IPS DF 19.7 (cell line): ENCODE measurements around the gene TRIM54.
"Not testable (repeated sequence)": the region's sequence is repeated elsewhere in the genome, so short reads cannot be mapped to it uniquely, and the experiment has no call there.

Experiments used
- DNase-seq: peaks from one replicate; pipeline ENCODE4 v3.0.0-alpha.2; 2013; ENCODE audit warnings: low read depth, low spot score

TRIM54 gene

GRCh38 chr2:27256855-27257454 lies 25.3 kb upstream of the TRIM54 start:
- no peak for DNase-seq

- DNase-seq = no peak
Measured at GRCh38 chr2:27258051-27258450, 24.2 kb upstream of the TRIM54 start.

GRCh38 chr2:27261241-27261925 lies 20.8 kb upstream of the TRIM54 start:
- no peak for DNase-seq

- no peak for DNase-seq
Measured at GRCh38 chr2:27261926-27262298, 20.3 kb upstream of the TRIM54 start.

- DNase-seq = no peak
Measured at GRCh38 chr2:27262379-27263286, 19.6 kb upstream of the TRIM54 start, which contains the start of gene SLC30A3. SLC30A3 (minus strand) TSS chr2:27263047; CDS start chr2:27262906, 141 bp downstream.

GRCh38 chr2:27263287-27264252 lies 18.7 kb upstream of the TRIM54 start:
- no peak for DNase-seq

- DNase-seq = no peak
Measured at GRCh38 chr2:27264253-27264752, 17.9 kb upstream of the TRIM54 start.

GRCh38 chr2:27264753-27265535 lies 17.3 kb upstream of the TRIM54 start:
- no peak for DNase-seq

GRCh38 chr2:27265536-27265870 lies 16.7 kb upstream of the TRIM54 start:
- no peak for DNase-seq

- DNase-seq = not testable (repeated sequence)
Measured at GRCh38 chr2:27268296-27268695, 13.9 kb upstream of the TRIM54 start.

- no peak for DNase-seq
Measured at GRCh38 chr2:27270131-27270530, 12.1 kb upstream of the TRIM54 start.

GRCh38 chr2:27270670-27271069 lies 11.6 kb upstream of the TRIM54 start:
- no peak for DNase-seq

GRCh38 chr2:27271631-27272340 lies 10.4 kb upstream of the TRIM54 start:
- DNase-seq = no peak

GRCh38 chr2:27272537-27273522 lies 9.4 kb upstream of the TRIM54 start:
- not testable (repeated sequence) for DNase-seq

GRCh38 chr2:27275211-27276150 lies 6.7 kb upstream of the TRIM54 start, which contains the start of gene DNAJC5G:
DNAJC5G (plus strand) TSS chr2:27275433; CDS start chr2:27276729, 1,296 bp downstream.
- DNase-seq = no peak

- no peak for DNase-seq
Measured at GRCh38 chr2:27278010-27278409, 4.2 kb upstream of the TRIM54 start.

- DNase-seq = no peak
Measured at GRCh38 chr2:27280826-27281225, 1.4 kb upstream of the TRIM54 start.
